B cell (primary cell): ENCODE measurements around the gene RNF8. TPM values are rescaled to one million over a fixed set of nuclear protein-coding genes. Genes with fewer than 3 reads are reported as not detected.

ENCODE experiments used
- ATAC-seq: fragments of 200-7000 bp; cut with Tn5 transposase; one replicate; pipeline ENCODE4 v1.10.0; 2021; ENCODE audit warnings: low read depth, mild to moderate bottlenecking, moderate number of reproducible peaks, moderate library complexity
- CTCF ChIA-PET: fragments of 350-600 bp; sonication (Branson Sonifier 250); formaldehyde crosslinking; loops from one replicate; lab custom pipeline; 2021; ENCODE audit warnings: antibody characterized with exemption, inconsistent platforms; lab: Charles Lee
- POLR2A ChIA-PET: fragments of 350-600 bp; sonication (Branson Sonifier 250); formaldehyde crosslinking; loops from one replicate; lab custom pipeline; 2021; ENCODE audit warnings: antibody characterized with exemption; lab: Charles Lee
- DNase-seq: peaks from one replicate; pipeline ENCODE4 v3.0.0; 2013
- H2AFZ ChIP-seq: 2 replicates; pipeline ENCODE4 v1.6.1; 2012; ENCODE audit warnings: mild to moderate bottlenecking, low read depth, low read length; ENCODE audit not compliant: insufficient read depth, poor library complexity, severe bottlenecking
- H3K27ac ChIP-seq, 2 donors: 1 replicate in 1 of 2; 2 replicates in 1 of 2; pipeline ENCODE4 v1.5.1; 2012 to 2013; ENCODE audit warnings: low read length in 2 of 2, mild to moderate bottlenecking in 2 of 2, moderate library complexity in 1 of 2
- H3K27me3 ChIP-seq, 4 experiments: fragments of 200-600 bp in 1 of 4; sonication (generic) in 1 of 4; replicated peaks in 1 of 4; 1 replicate in 2 of 4; 2 replicates in 2 of 4; pipeline versions ENCODE4 v1.6.1 to v1.7.0; 2013 to 2016; ENCODE audit warnings: low read length in 3 of 4, mild to moderate bottlenecking in 2 of 4, mixed read lengths in 1 of 4, moderate library complexity in 1 of 4; ENCODE audit not compliant: insufficient read depth in 4 of 4, control insufficient read depth in 3 of 4; ENCODE audit errors: control extremely low read depth in 1 of 4
- H3K36me3 ChIP-seq, 2 experiments: replicated peaks in 1 of 2; 1 replicate in 1 of 2; 2 replicates in 1 of 2; pipeline versions ENCODE4 v1.6.1 to v1.7.1; 2013; ENCODE audit warnings: low read length in 1 of 2; ENCODE audit not compliant: insufficient read depth in 2 of 2, control insufficient read depth in 1 of 2; ENCODE audit errors: control extremely low read depth in 1 of 2, extremely low read depth in 1 of 2
- H3K4me1 ChIP-seq, 2 donors: fragments of 200-600 bp in 1 of 2; sonication (generic) in 1 of 2; 1 replicate in 1 of 2; 2 replicates in 1 of 2; pipeline versions ENCODE4 v1.5.1 to v1.6.1; 2013 to 2017; ENCODE audit warnings: low read length in 2 of 2; ENCODE audit not compliant: control insufficient read depth in 2 of 2, insufficient read depth in 2 of 2
- H3K4me2 ChIP-seq: replicated peaks from 2 replicates; pipeline ENCODE3; 2012; ENCODE audit warnings: mild to moderate bottlenecking, low read depth, low read length; ENCODE audit not compliant: poor library complexity, severe bottlenecking
- H3K4me3 ChIP-seq, 5 experiments: fragments of 200-600 bp in 1 of 5; sonication (generic) in 1 of 5; 1 replicate in 3 of 5; 2 replicates in 2 of 5; pipeline versions ENCODE4 v1.5.1 to v1.7.0; 2011 to 2016; ENCODE audit warnings: low read length in 4 of 5, mild to moderate bottlenecking in 4 of 5, low read depth in 2 of 5, control low read depth in 1 of 5, moderate library complexity in 1 of 5; ENCODE audit not compliant: insufficient read depth in 1 of 5; ENCODE audit errors: control extremely low read depth in 1 of 5, extremely low read depth in 1 of 5
- H3K79me2 ChIP-seq: fragments of 200-600 bp; sonication (generic); one replicate; pipeline ENCODE4 v1.6.0; 2016; ENCODE audit warnings: low read length; ENCODE audit not compliant: control insufficient read depth, insufficient read depth
- H3K9ac ChIP-seq: fragments of 200-600 bp; sonication (generic); 2 replicates; pipeline ENCODE4 v1.6.1; 2017; ENCODE audit warnings: mild to moderate bottlenecking, low read length, moderate library complexity
- H3K9me3 ChIP-seq, 3 donors: one replicate each; pipeline versions ENCODE4 v1.6.1 to v1.7.1; 2013; ENCODE audit warnings: low read length in 2 of 3; ENCODE audit not compliant: control insufficient read depth in 2 of 3, insufficient read depth in 1 of 3; ENCODE audit errors: control extremely low read depth in 1 of 3
- H4K20me1 ChIP-seq: 2 replicates; pipeline ENCODE4 v1.6.0; 2012; ENCODE audit warnings: mild to moderate bottlenecking, low read length; ENCODE audit not compliant: insufficient read depth, control insufficient read depth, poor library complexity, severe bottlenecking
- H3K27ac Mint-ChIP-seq: one replicate; pipeline ENCODE4 v1.8.0; 2021; ENCODE audit warnings: mixed read lengths
- H3K27me3 Mint-ChIP-seq: one replicate; pipeline ENCODE4 v1.8.0; 2021; ENCODE audit warnings: mixed read lengths
- H3K4me1 Mint-ChIP-seq: one replicate; pipeline ENCODE4 v1.8.0; 2021; ENCODE audit warnings: mixed read lengths
- H3K4me3 Mint-ChIP-seq: one replicate; pipeline ENCODE4 v1.8.0; 2021; ENCODE audit warnings: mixed read lengths
- H3K9me3 Mint-ChIP-seq: one replicate; pipeline ENCODE4 v1.8.0; 2022; ENCODE audit warnings: mixed read lengths; ENCODE audit not compliant: insufficient read depth
- EZH2 ChIP-seq: IDR thresholded peaks from 2 replicates; pipeline ENCODE4 v1.6.1; 2012; ENCODE audit warnings: borderline replicate concordance, low read depth, mild to moderate bottlenecking, moderate library complexity, low read length; ENCODE audit not compliant: insufficient read depth, poor library complexity, severe bottlenecking
- WGBS: methylation state at CpG from one replicate; pipeline ENCODE4 v1.1.5; 2013; ENCODE audit warnings: missing lambda C conversion rate; ENCODE audit not compliant: insufficient coverage; 5-methylcytosine and 5-hydroxymethylcytosine counted together
- intact Hi-C: fragments of 100-400 bp; cut with micrococcal nuclease; formaldehyde crosslinking; loops from one replicate; pipeline ENCODE4 v1.10.0; 2022
- polyA plus RNA-seq: library from polyadenylated mRNA; depleted of rRNA; stranded (reverse); fragments of >200 nt; gene quantifications from 2 replicates; pipeline ENCODE4 v1.2.3, GENCODE V29; 2012
- total RNA-seq, 2 donors: library from RNA; stranded (reverse); fragments of 120-200 nt in 1 of 2; gene quantifications; 1 replicate in 1 of 2; 2 replicates in 1 of 2; pipeline versions ENCODE4 v1.2.3 to v1.2.4, GENCODE V29; 2013 to 2022
- TF ChIP-seq, protein P1 (sequence below): fragments of 200-600 bp; IDR thresholded peaks from one replicate; pipeline ENCODE4 v1.8.0; 2022; ENCODE audit warnings: antibody characterized with exemption, mild to moderate bottlenecking

The RNF8 gene
- total and polyA plus RNA-seq, 2 donors (not counting 1 experiment from before 2014, with no cell fraction given): 5.3 to 16.9 TPM

GRCh38 chr6:37388578-37388977 lies 34.8 kb downstream of the RNF8 start:
- no peak overlapping the region for H3K4me3 ChIP-seq
- H3K4me1 ChIP-seq: no peaks in the 10 kb centered on the region
- H3K27ac ChIP-seq: no peak overlapping the region
- no peak overlapping the region for H3K9ac ChIP-seq
- H3K36me3 ChIP-seq: peaks cover 10 to 37% of the 10 kb centered on the region in 2 experiments
- no peaks in the 10 kb centered on the region for H3K9me3 ChIP-seq
- no peaks in the 10 kb centered on the region for H3K79me2 ChIP-seq
- no peak for TF ChIP-seq EZH2
- TF ChIP-seq, protein P1, sequence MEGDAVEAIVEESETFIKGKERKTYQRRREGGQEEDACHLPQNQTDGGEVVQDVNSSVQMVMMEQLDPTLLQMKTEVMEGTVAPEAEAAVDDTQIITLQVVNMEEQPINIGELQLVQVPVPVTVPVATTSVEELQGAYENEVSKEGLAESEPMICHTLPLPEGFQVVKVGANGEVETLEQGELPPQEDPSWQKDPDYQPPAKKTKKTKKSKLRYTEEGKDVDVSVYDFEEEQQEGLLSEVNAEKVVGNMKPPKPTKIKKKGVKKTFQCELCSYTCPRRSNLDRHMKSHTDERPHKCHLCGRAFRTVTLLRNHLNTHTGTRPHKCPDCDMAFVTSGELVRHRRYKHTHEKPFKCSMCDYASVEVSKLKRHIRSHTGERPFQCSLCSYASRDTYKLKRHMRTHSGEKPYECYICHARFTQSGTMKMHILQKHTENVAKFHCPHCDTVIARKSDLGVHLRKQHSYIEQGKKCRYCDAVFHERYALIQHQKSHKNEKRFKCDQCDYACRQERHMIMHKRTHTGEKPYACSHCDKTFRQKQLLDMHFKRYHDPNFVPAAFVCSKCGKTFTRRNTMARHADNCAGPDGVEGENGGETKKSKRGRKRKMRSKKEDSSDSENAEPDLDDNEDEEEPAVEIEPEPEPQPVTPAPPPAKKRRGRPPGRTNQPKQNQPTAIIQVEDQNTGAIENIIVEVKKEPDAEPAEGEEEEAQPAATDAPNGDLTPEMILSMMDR: no peak
- no peak for DNase-seq
- intact Hi-C loops: no loop called here
- CTCF ChIA-PET: interaction anchor here (0.6 kb wide), 1 partner anchor 79 kb away, joined by 3 read pairs; no protein-coding TSS in a partner anchor
- no peak overlapping the region for H3K27ac Mint-ChIP-seq
- H3K4me2 ChIP-seq: no peak overlapping the region
- no peaks in the 10 kb centered on the region for H4K20me1 ChIP-seq
- no peaks in the 10 kb centered on the region for H3K27me3 Mint-ChIP-seq
- H3K27me3 ChIP-seq: no peaks in the 10 kb centered on the region
- no peak overlapping the region for H2AFZ ChIP-seq
- H3K9me3 Mint-ChIP-seq: no peaks in the 10 kb centered on the region
- POLR2A ChIA-PET: no interaction called here
- no peak overlapping the region for H3K4me3 Mint-ChIP-seq
- H3K4me1 Mint-ChIP-seq: no peaks in the 10 kb centered on the region
- no peak for ATAC-seq

DNA sequence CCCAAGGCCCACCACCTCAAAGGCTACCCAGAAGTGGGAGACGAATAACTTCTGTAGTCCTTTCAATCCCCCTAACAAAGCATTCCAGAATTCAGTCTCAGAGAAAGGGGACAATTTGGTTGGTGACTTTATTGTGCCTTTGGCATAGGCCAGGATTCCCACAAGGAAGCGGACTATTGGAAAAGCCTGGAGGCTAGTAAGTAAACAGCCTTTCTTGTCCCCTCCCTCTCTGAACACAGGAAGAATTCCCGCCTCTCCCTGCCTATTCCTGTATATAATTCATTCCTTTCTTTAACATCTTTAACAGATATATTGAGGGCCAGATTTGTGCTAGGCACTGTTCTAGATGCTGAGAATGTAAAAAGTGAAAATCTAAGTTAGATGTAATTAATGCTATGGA lies 36.1 kb downstream of the RNF8 start:
- ChIA-PET CTCF (no interaction called here), POLR2A (no interaction called here)
- DNase-seq (no peak), ATAC-seq (no peak)
- Histone ChIP-seq H3K27ac (no peak overlapping the region), H2AFZ (no peak overlapping the region), H3K36me3 (peaks cover 13 to 30% of the 10 kb centered on the region in 2 experiments), H3K9me3 (no peaks in the 10 kb centered on the region), H3K79me2 (no peaks in the 10 kb centered on the region), H3K4me1 (no peaks in the 10 kb centered on the region), H3K4me2 (no peak overlapping the region), H3K9ac (no peak overlapping the region), H4K20me1 (no peaks in the 10 kb centered on the region), H3K27me3 (no peaks in the 10 kb centered on the region), H3K4me3 (no peak overlapping the region)
- TF ChIP-seq EZH2: no peak
- TF ChIP-seq, protein P1: no peak
- intact Hi-C loops: no loop called here
- Mint-ChIP-seq H3K4me1 (no peaks in the 10 kb centered on the region), H3K4me3 (no peak overlapping the region), H3K27me3 (no peaks in the 10 kb centered on the region), H3K9me3 (no peaks in the 10 kb centered on the region), H3K27ac (no peak overlapping the region)
- no CpG with 5 or more reads among the region's 3 CpGs for WGBS
